ENCODE results near the gene ZNF564.
"Not testable (repeated sequence)": the region's sequence is repeated elsewhere in the genome, so short reads cannot be mapped to it uniquely, and the experiment has no call there.

The ZNF564 gene

GRCh38 chr19:12496480-12496879 is 54.8 kb downstream of the ZNF564 start:
- Histone ChIP-seq H3K36me3 (replicated peaks) (no peaks in the 10 kb centered on the region), H3K27ac (no peak overlapping the region), H3K4me3 (ENCODE audit: low read depth, low read length) (no peak overlapping the region), H3K27me3 (replicated peaks) (no peaks in the 10 kb centered on the region)
- TF ChIP-seq, protein P1, sequence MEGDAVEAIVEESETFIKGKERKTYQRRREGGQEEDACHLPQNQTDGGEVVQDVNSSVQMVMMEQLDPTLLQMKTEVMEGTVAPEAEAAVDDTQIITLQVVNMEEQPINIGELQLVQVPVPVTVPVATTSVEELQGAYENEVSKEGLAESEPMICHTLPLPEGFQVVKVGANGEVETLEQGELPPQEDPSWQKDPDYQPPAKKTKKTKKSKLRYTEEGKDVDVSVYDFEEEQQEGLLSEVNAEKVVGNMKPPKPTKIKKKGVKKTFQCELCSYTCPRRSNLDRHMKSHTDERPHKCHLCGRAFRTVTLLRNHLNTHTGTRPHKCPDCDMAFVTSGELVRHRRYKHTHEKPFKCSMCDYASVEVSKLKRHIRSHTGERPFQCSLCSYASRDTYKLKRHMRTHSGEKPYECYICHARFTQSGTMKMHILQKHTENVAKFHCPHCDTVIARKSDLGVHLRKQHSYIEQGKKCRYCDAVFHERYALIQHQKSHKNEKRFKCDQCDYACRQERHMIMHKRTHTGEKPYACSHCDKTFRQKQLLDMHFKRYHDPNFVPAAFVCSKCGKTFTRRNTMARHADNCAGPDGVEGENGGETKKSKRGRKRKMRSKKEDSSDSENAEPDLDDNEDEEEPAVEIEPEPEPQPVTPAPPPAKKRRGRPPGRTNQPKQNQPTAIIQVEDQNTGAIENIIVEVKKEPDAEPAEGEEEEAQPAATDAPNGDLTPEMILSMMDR (IDR thresholded peaks at IDR 0.05; ENCODE audit: low read depth, low read length, missing control alignments): no peak
- DNase-seq: no peak
- in situ Hi-C loops (cut with HindIII; ENCODE audit: low pct_ligation_motif_present, low sequenced_read_pairs): no loop called here

DNA sequence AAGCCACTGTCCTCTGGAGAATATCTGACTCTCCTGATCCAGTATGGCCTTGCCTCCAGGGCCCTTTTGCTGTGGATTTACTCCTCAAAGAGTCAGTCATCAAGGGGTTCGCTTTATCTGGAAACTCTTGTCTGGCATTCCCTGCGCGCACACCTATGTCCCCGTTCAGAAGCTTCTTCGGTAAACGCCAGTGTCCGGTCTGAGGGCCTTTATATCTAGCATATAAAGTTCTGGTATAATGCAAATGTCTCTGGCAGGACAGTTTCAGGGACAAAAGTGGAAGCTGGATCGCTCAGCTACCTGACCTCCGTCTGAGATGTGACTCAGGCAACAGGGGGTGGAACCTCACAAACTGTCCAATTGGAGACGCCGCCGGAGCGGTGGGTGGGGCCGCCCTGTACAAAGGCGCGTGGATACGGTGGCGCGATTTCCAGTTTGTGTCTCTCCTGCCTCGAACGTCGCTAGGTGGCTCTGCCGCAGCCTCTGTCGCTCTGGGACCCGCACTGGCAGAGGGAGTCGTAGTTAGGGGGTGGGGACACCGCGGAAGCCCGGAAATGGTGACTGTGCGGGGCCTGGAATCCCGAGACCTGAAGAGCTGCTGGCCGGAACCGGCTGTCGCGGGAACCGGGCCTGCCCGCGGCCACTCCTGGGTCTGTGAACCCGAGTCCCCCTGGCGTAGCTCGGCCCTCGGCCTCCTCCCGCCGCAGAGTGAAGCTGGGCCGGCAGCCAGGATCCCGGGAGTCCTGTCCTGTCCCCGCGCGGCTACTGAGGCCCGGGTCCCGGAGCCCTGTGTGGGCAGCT is 56.1 kb downstream of the ZNF564 start:
- TF ChIP-seq, protein P1 (IDR thresholded peaks at IDR 0.05; ENCODE audit: low read depth, low read length, missing control alignments): peak; percentile 44
- Histone ChIP-seq H3K4me3 (ENCODE audit: low read depth, low read length) (peak overlapping the region; percentile 56), H3K27me3 (replicated peaks) (no peaks in the 10 kb centered on the region), H3K36me3 (replicated peaks) (no peaks in the 10 kb centered on the region), H3K27ac (no peak overlapping the region)
- in situ Hi-C loops (cut with HindIII; ENCODE audit: low pct_ligation_motif_present, low sequenced_read_pairs): no loop called here
- DNase-seq: peak; percentile 84

DNA sequence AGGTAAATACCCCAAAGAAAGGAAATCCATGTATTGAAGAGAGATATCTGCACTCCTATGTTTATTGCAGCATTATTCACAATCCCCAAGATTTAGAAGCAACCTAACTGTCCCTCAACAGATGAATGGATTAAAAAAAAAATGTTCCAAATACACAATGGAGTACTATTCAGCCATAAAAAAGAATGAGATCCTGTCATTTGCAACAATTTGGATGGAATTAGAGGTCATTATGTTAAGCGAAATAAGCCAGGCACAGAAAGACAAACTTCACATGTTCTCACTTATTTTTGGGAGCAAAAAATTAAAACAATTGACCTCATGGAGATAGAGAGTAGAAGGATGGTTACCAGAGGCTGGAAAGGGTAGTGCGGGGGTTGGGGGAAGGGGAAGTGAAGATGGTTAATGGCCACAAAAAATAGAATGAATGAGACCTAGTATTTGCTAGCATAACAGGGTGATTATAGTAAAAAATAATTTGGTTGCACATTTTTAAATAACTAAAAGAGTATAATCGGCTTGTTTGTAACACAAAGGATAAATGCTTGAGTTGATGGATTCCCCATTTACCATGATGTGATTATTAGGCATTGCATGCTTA is 56.9 kb downstream of the ZNF564 start:
- Histone ChIP-seq H3K27ac (no peak overlapping the region), H3K36me3 (replicated peaks) (no peaks in the 10 kb centered on the region), H3K4me3 (ENCODE audit: low read depth, low read length) (no peak overlapping the region), H3K27me3 (replicated peaks) (no peaks in the 10 kb centered on the region)
- TF ChIP-seq, protein P1 (IDR thresholded peaks at IDR 0.05; ENCODE audit: low read depth, low read length, missing control alignments): no peak
- DNase-seq: no peak
- in situ Hi-C loops (cut with HindIII; ENCODE audit: low pct_ligation_motif_present, low sequenced_read_pairs): no loop called here

GRCh38 chr19:12486265-12486783 is 65.0 kb downstream of the ZNF564 start:
- in situ Hi-C loops (cut with HindIII; ENCODE audit: low pct_ligation_motif_present, low sequenced_read_pairs); DNase-seq; H3K4me3 ChIP-seq (ENCODE audit: low read depth, low read length); H3K27ac ChIP-seq; H3K27me3 ChIP-seq (replicated peaks); H3K36me3 ChIP-seq (replicated peaks): not testable (repeated sequence)

DNA sequence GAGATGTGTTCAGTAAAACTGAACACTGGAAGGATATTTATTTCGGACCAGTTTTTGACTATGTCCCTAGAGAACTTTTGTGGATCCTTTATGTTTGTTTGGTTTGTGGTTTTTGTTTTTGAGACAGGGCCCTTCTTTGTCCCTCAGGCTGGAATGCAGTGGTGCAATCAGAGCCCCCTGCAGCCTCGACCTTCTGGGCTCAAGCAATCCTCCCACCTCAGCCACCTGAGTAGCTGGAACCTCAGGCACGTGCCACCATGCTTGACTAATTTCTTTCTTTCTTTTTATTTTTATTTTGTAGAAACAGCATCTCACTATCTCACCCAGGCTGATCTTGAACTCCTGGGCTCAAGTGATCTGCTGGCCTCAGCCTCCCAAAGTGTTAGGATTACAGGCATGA is 65.7 kb downstream of the ZNF564 start:
- no peak for DNase-seq
- H3K36me3 ChIP-seq (replicated peaks): no peaks in the 10 kb centered on the region
- TF ChIP-seq, protein P1 (IDR thresholded peaks at IDR 0.05; ENCODE audit: low read depth, low read length, missing control alignments): no peak
- in situ Hi-C loops (cut with HindIII; ENCODE audit: low pct_ligation_motif_present, low sequenced_read_pairs): no loop called here
- no peak overlapping the region for H3K4me3 ChIP-seq (ENCODE audit: low read depth, low read length)
- H3K27me3 ChIP-seq (replicated peaks): no peaks in the 10 kb centered on the region
- H3K27ac ChIP-seq: no peak overlapping the region

DNA sequence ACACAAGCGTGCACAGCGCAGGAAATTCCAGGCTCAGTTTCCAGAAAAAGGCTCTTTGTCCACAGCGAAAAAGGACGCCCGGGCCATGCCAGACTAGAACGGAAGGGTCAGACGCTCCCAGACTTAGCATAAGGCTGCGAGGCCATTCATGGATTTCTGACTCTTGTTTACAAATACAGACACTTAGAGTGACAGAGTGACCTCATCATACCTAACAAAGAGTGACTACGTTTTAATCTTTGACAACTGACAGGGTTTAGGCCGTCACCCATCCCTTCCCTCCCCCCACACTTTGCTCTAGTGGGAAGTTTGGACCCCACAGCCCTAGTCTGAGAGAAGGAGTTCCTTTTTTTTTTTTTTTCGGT is 66.2 kb downstream of the ZNF564 start:
- no peak for DNase-seq
- H3K4me3 ChIP-seq (ENCODE audit: low read depth, low read length): peak overlapping the region; percentile 99
- H3K36me3 ChIP-seq (replicated peaks): no peaks in the 10 kb centered on the region
- TF ChIP-seq, protein P1 (IDR thresholded peaks at IDR 0.05; ENCODE audit: low read depth, low read length, missing control alignments): no peak
- no peak overlapping the region for H3K27ac ChIP-seq
- in situ Hi-C loops (cut with HindIII; ENCODE audit: low pct_ligation_motif_present, low sequenced_read_pairs): no loop called here
- H3K27me3 ChIP-seq (replicated peaks): no peaks in the 10 kb centered on the region

Measured in brain microvascular endothelial cell (primary cell).